HCT116 (cell line): ENCODE measurements around the gene TGOLN2.

Experiments used
- EZH2 ChIP-seq: fragments of 200-600 bp; sonication (generic); IDR thresholded peaks from 2 replicates; pipeline ENCODE4 v1.6.1; 2017; ENCODE audit warnings: antibody characterized with exemption, mixed run types
- EZH2phosphoT487 ChIP-seq: fragments of 200-600 bp; IDR thresholded peaks from 2 replicates; pipeline ENCODE4 v1.6.1; 2018; ENCODE audit warnings: antibody characterized with exemption, borderline replicate concordance
- POLR2A ChIP-seq: IDR thresholded peaks from 2 replicates; pipeline ENCODE4 v1.7.0; 2011; ENCODE audit warnings: borderline replicate concordance; ENCODE audit not compliant: insufficient read depth, insufficient read length; ENCODE audit errors: extremely low read depth
- SRF ChIP-seq: IDR thresholded peaks from 2 replicates; pipeline ENCODE4 v1.6.1; 2012; ENCODE audit warnings: low read depth
- TCF7L2 ChIP-seq: IDR thresholded peaks from 2 replicates; pipeline ENCODE4 v1.7.0; 2011; ENCODE audit warnings: borderline replicate concordance, inconsistent platforms; ENCODE audit not compliant: insufficient read depth, insufficient read length; ENCODE audit errors: extremely low read depth
- YY1 ChIP-seq: IDR thresholded peaks from 2 replicates; pipeline ENCODE4 v1.6.1; 2011; ENCODE audit warnings: low read length, low read depth, moderate library complexity, mild to moderate bottlenecking; ENCODE audit not compliant: insufficient replicate concordance; ENCODE audit errors: extremely low read depth
- ZFX ChIP-seq: fragments of 450-650 bp; IDR thresholded peaks from 2 replicates; pipeline ENCODE4 v1.6.1; 2017
- ZNF274 ChIP-seq: fragments of 200-500 bp; sonication (Bioruptor generic); IDR thresholded peaks from 2 replicates; pipeline ENCODE4 v1.6.1; 2014; ENCODE audit warnings: mild to moderate bottlenecking, low read depth, low read length, inconsistent platforms
- TF ChIP-seq, protein P1 (sequence below), 3 experiments: fragments of 200-600 bp in 1 of 3; sonication (generic) in 1 of 3; IDR thresholded peaks in 2 of 3; conservative IDR thresholded peaks in 1 of 3; 2 replicates each; pipeline ENCODE4 v1.5.1; 2012 to 2017; ENCODE audit warnings: low read depth in 2 of 3, low read length in 2 of 3, antibody characterized with exemption in 1 of 3, borderline replicate concordance in 1 of 3, control low read depth in 1 of 3, mild to moderate bottlenecking in 1 of 3, mixed read lengths in 1 of 3, mixed run types in 1 of 3, moderate library complexity in 1 of 3; ENCODE audit not compliant: insufficient read depth in 1 of 3
- TF ChIP-seq, protein P2 (sequence below): IDR thresholded peaks from 2 replicates; pipeline ENCODE4 v1.6.1; 2012
- TF ChIP-seq, protein P3 (sequence below): IDR thresholded peaks from 2 replicates; pipeline ENCODE4 v1.6.1; 2012; ENCODE audit warnings: low read depth

DNA sequence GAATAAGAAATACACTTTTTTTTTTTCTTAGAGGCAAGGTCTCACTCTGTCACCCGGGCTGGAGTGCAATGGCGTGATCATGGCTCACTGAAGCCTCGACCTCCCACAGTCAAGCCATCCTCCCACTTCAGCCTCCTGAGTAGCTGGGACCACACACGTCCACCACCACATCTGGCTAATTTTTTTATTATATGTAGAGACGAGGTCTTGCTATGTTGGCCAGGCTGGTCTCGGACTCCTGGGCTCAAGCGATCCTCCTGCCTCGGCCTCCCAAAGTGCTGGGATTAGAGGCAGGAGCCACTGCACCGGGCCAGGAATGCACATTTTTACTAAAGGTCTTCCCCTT, 2.4 kb downstream of the TGOLN2 start:
- TF ChIP-seq EZH2, result no peak
- TF ChIP-seq, protein P1, sequence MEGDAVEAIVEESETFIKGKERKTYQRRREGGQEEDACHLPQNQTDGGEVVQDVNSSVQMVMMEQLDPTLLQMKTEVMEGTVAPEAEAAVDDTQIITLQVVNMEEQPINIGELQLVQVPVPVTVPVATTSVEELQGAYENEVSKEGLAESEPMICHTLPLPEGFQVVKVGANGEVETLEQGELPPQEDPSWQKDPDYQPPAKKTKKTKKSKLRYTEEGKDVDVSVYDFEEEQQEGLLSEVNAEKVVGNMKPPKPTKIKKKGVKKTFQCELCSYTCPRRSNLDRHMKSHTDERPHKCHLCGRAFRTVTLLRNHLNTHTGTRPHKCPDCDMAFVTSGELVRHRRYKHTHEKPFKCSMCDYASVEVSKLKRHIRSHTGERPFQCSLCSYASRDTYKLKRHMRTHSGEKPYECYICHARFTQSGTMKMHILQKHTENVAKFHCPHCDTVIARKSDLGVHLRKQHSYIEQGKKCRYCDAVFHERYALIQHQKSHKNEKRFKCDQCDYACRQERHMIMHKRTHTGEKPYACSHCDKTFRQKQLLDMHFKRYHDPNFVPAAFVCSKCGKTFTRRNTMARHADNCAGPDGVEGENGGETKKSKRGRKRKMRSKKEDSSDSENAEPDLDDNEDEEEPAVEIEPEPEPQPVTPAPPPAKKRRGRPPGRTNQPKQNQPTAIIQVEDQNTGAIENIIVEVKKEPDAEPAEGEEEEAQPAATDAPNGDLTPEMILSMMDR (IDR thresholded peaks at IDR 0.05 in 2 of 3, conservative IDR thresholded peaks at IDR 0.05 in 1 of 3; ENCODE audit: borderline replicate concordance in 1 of 3, insufficient read depth in 1 of 3, low read depth in 2 of 3, low read length in 2 of 3), result no peak
- TF ChIP-seq, protein P2, sequence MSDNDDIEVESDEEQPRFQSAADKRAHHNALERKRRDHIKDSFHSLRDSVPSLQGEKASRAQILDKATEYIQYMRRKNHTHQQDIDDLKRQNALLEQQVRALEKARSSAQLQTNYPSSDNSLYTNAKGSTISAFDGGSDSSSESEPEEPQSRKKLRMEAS, result no peak
- no peak for TF ChIP-seq EZH2phosphoT487
- TF ChIP-seq, protein P3, sequence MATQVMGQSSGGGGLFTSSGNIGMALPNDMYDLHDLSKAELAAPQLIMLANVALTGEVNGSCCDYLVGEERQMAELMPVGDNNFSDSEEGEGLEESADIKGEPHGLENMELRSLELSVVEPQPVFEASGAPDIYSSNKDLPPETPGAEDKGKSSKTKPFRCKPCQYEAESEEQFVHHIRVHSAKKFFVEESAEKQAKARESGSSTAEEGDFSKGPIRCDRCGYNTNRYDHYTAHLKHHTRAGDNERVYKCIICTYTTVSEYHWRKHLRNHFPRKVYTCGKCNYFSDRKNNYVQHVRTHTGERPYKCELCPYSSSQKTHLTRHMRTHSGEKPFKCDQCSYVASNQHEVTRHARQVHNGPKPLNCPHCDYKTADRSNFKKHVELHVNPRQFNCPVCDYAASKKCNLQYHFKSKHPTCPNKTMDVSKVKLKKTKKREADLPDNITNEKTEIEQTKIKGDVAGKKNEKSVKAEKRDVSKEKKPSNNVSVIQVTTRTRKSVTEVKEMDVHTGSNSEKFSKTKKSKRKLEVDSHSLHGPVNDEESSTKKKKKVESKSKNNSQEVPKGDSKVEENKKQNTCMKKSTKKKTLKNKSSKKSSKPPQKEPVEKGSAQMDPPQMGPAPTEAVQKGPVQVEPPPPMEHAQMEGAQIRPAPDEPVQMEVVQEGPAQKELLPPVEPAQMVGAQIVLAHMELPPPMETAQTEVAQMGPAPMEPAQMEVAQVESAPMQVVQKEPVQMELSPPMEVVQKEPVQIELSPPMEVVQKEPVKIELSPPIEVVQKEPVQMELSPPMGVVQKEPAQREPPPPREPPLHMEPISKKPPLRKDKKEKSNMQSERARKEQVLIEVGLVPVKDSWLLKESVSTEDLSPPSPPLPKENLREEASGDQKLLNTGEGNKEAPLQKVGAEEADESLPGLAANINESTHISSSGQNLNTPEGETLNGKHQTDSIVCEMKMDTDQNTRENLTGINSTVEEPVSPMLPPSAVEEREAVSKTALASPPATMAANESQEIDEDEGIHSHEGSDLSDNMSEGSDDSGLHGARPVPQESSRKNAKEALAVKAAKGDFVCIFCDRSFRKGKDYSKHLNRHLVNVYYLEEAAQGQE, result no peak
- no peak for TF ChIP-seq POLR2A
- no peak for TF ChIP-seq SRF
- TF ChIP-seq TCF7L2, result no peak
- TF ChIP-seq YY1, result no peak
- no peak for TF ChIP-seq ZFX
- no peak for TF ChIP-seq ZNF274
